PC-3 (cell line): ENCODE results near the gene C16orf95. TPM values are rescaled to one million over a fixed set of nuclear protein-coding genes. Genes with fewer than 3 reads are reported as not detected.

Experiments
- ATAC-seq: fragments of 200-7000 bp; cut with Tn5 transposase; 2 replicates; pipeline ENCODE4 v1.9.1; 2020; ENCODE audit warnings: mild to moderate bottlenecking, moderate library complexity
- BruUV-seq: library from RNA; stranded (reverse); fragments of 400-500 nt; replicated peaks from 2 replicates; lab custom pipeline; 2021; lab: Mats Ljungman, UMichigan
- CTCF ChIA-PET: fragments of 300-600 bp; sonication (Branson Sonifier 250); formaldehyde crosslinking; loops from one replicate; lab custom pipeline; 2022; ENCODE audit warnings: antibody characterized with exemption; lab: Charles Lee
- POLR2A ChIA-PET: fragments of 300-600 bp; sonication (Branson Sonifier 250); formaldehyde crosslinking; loops from one replicate; lab custom pipeline; 2022; ENCODE audit warnings: antibody characterized with exemption; ENCODE audit not compliant: unreplicated experiment; lab: Charles Lee
- DNase-seq: peaks from one replicate; pipeline ENCODE4 v3.0.0-alpha.2; 2015
- H2AFZ ChIP-seq: fragments of 300-600 bp; sonication (generic); 2 replicates; pipeline ENCODE4 v1.6.0; 2016; ENCODE audit warnings: antibody characterized with exemption, low read length
- H3F3A ChIP-seq: fragments of 300-600 bp; sonication (generic); one replicate; pipeline ENCODE4 v1.6.0; 2017; ENCODE audit warnings: antibody characterized with exemption, low read length, control low read depth, mild to moderate bottlenecking; ENCODE audit not compliant: unreplicated experiment
- H3K27ac ChIP-seq: fragments of 300-600 bp; sonication (generic); 2 replicates; pipeline ENCODE4 v1.5.1; 2016; ENCODE audit warnings: mild to moderate bottlenecking, low read length
- H3K27me3 ChIP-seq: fragments of 300-600 bp; sonication (generic); 2 replicates; pipeline ENCODE4 v1.6.1; 2016; ENCODE audit warnings: low read length, mixed read lengths
- H3K36me3 ChIP-seq: fragments of 300-600 bp; sonication (generic); 2 replicates; pipeline ENCODE4 v1.6.1; 2016; ENCODE audit warnings: low read depth, mixed run types, low read length, mixed read lengths
- H3K4me1 ChIP-seq: fragments of 300-600 bp; sonication (generic); 2 replicates; pipeline ENCODE4 v1.5.1; 2016; ENCODE audit warnings: low read length; ENCODE audit not compliant: insufficient read depth
- H3K4me2 ChIP-seq: fragments of 300-600 bp; sonication (generic); 2 replicates; pipeline ENCODE4 v1.6.0; 2016; ENCODE audit warnings: low read length
- H3K4me3 ChIP-seq: fragments of 300-600 bp; sonication (generic); 2 replicates; pipeline ENCODE4 v1.5.1; 2016; ENCODE audit warnings: mild to moderate bottlenecking, low read length, mixed read lengths
- H3K79me2 ChIP-seq: fragments of 300-600 bp; sonication (generic); 2 replicates; pipeline ENCODE4 v1.6.1; 2017; ENCODE audit warnings: low read length, mixed read lengths
- H3K9ac ChIP-seq: fragments of 300-600 bp; sonication (generic); 2 replicates; pipeline ENCODE4 v1.6.0; 2016; ENCODE audit warnings: mild to moderate bottlenecking, low read length
- H3K9me2 ChIP-seq: fragments of 300-600 bp; sonication (generic); replicated peaks from 2 replicates; pipeline ENCODE4 v1.6.1; 2016; ENCODE audit warnings: mixed run types, low read length, mixed read lengths
- H3K9me3 ChIP-seq: fragments of 300-600 bp; sonication (generic); 2 replicates; pipeline ENCODE4 v1.6.1; 2016; ENCODE audit warnings: low read length, mixed read lengths
- H4K20me1 ChIP-seq: fragments of 300-600 bp; sonication (generic); 2 replicates; pipeline ENCODE4 v1.6.1; 2016; ENCODE audit warnings: low read length, mixed read lengths
- CTCF ChIP-seq: fragments of 300-600 bp; sonication (generic); conservative IDR thresholded peaks from 2 replicates; pipeline ENCODE4 v1.5.1; 2017; ENCODE audit warnings: antibody characterized with exemption, low read depth, mild to moderate bottlenecking, low read length
- EZH2 ChIP-seq: fragments of 300-600 bp; sonication (generic); IDR thresholded peaks from one replicate; pipeline ENCODE4 v1.6.1; 2017; ENCODE audit warnings: antibody characterized with exemption, mild to moderate bottlenecking, low read length; ENCODE audit not compliant: unreplicated experiment
- EZH2phosphoT487 ChIP-seq: fragments of 300-600 bp; sonication (generic); IDR thresholded peaks from 2 replicates; pipeline ENCODE4 v1.6.1; 2018; ENCODE audit warnings: mild to moderate bottlenecking, antibody characterized with exemption, low read length, borderline replicate concordance
- intact Hi-C: fragments of 100-400 bp; cut with micrococcal nuclease; formaldehyde crosslinking; loops from 2 replicates; pipeline ENCODE4 v1.9.0; 2023
- total RNA-seq: library from RNA; depleted of rRNA; stranded (reverse); fragments of >200 nt; gene quantifications from 2 replicates; pipeline ENCODE4 v1.2.3, GENCODE V29; 2014

C16orf95 gene
- total RNA-seq, 1 experiment from 2014 or later, result 2.4 TPM

GRCh38 chr16:87353613-87354012, 36.4 kb upstream of the C16orf95 start:
- intact Hi-C loops, result no loop called here
- POLR2A ChIA-PET, result no interaction called here
- CTCF ChIA-PET, result no interaction called here
- no peak overlapping the region for H3K9ac ChIP-seq
- H3K36me3 ChIP-seq, result no peaks in the 10 kb centered on the region
- H3F3A ChIP-seq, result no peaks in the 10 kb centered on the region
- TF ChIP-seq EZH2 (no peak), CTCF (no peak), EZH2phosphoT487 (no peak)
- DNase-seq (no peak), ATAC-seq (no peak)
- no peak overlapping the region for H2AFZ ChIP-seq
- H4K20me1 ChIP-seq, result no peaks in the 10 kb centered on the region
- H3K27ac ChIP-seq, result no peak overlapping the region
- no TSS peak for BruUV-seq
- H3K9me2 ChIP-seq, result no peaks in the 10 kb centered on the region
- H3K9me3 ChIP-seq, result no peaks in the 10 kb centered on the region
- H3K79me2 ChIP-seq, result no peaks in the 10 kb centered on the region
- H3K4me3 ChIP-seq, result no peak overlapping the region
- no peaks in the 10 kb centered on the region for H3K4me1 ChIP-seq
- H3K4me2 ChIP-seq, result no peak overlapping the region
- H3K27me3 ChIP-seq, result no peaks in the 10 kb centered on the region

GRCh38 chr16:87352818-87353217, 35.6 kb upstream of the C16orf95 start:
- H3K4me2 ChIP-seq, result no peak overlapping the region
- H3K27me3 ChIP-seq, result no peaks in the 10 kb centered on the region
- ChIA-PET POLR2A (no interaction called here), CTCF (no interaction called here)
- BruUV-seq, result no TSS peak
- no peaks in the 10 kb centered on the region for H3K36me3 ChIP-seq
- H2AFZ ChIP-seq, result no peak overlapping the region
- H3K9ac ChIP-seq, result no peak overlapping the region
- intact Hi-C loops, result no loop called here
- no peaks in the 10 kb centered on the region for H3K4me1 ChIP-seq
- DNase-seq, result no peak
- H3K79me2 ChIP-seq, result no peaks in the 10 kb centered on the region
- H3K27ac ChIP-seq, result no peak overlapping the region
- TF ChIP-seq CTCF (no peak), EZH2phosphoT487 (no peak), EZH2 (no peak)
- H3K9me2 ChIP-seq, result no peaks in the 10 kb centered on the region
- H3F3A ChIP-seq, result no peaks in the 10 kb centered on the region
- no peak for ATAC-seq
- H3K4me3 ChIP-seq, result no peak overlapping the region
- H3K9me3 ChIP-seq, result no peaks in the 10 kb centered on the region
- H4K20me1 ChIP-seq, result no peaks in the 10 kb centered on the region

GRCh38 chr16:87351320-87351698, 34.1 kb upstream of the C16orf95 start:
- Histone ChIP-seq H4K20me1 (no peaks in the 10 kb centered on the region), H3K27me3 (no peaks in the 10 kb centered on the region), H3K36me3 (no peaks in the 10 kb centered on the region), H3K9ac (no peak overlapping the region), H3K4me1 (no peaks in the 10 kb centered on the region), H3K27ac (no peak overlapping the region), H3K4me2 (no peak overlapping the region), H3K9me3 (no peaks in the 10 kb centered on the region), H2AFZ (no peak overlapping the region), H3K4me3 (no peak overlapping the region), H3K79me2 (no peaks in the 10 kb centered on the region), H3K9me2 (no peaks in the 10 kb centered on the region), H3F3A (no peaks in the 10 kb centered on the region)
- no peak for ATAC-seq
- TF ChIP-seq EZH2phosphoT487 (no peak), CTCF (no peak), EZH2 (no peak)
- POLR2A ChIA-PET, result no interaction called here
- intact Hi-C loops, result no loop called here
- CTCF ChIA-PET, result no interaction called here
- no peak for DNase-seq
- no TSS peak for BruUV-seq
